HPDE6-E6E7 (cell line): ENCODE data around the gene LCN6.
"Not testable (repeated sequence)": the region's sequence is repeated elsewhere in the genome, so short reads cannot be mapped to it uniquely, and the experiment has no call there.

Experiments
- DNase-seq: peaks from one replicate; pipeline ENCODE4 v3.0.0; 2011; ENCODE audit warnings: missing footprints; ENCODE audit errors: extremely low spot score

LCN6 gene

DNA sequence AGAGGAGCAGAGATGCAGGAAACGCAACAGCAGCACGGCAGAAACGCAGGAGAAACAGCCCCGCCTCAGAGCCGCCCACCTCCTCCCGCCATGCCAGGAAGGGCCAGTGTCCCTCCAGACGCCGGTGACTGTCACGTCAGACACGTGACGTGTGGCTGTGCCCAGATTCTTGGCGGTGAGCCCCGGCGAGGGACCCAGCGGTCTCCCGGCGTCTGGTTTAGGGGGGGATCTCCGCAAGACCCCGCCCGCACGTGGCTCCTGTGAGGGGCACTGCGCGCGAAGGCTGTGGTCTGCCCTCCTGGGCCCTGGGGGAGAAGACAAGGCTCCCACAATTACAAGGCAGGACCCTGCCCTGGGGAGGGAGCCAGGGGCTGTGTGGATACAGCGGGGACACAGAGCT is 12.1 kb upstream of the LCN6 start:
- DNase-seq, result no peak

DNA sequence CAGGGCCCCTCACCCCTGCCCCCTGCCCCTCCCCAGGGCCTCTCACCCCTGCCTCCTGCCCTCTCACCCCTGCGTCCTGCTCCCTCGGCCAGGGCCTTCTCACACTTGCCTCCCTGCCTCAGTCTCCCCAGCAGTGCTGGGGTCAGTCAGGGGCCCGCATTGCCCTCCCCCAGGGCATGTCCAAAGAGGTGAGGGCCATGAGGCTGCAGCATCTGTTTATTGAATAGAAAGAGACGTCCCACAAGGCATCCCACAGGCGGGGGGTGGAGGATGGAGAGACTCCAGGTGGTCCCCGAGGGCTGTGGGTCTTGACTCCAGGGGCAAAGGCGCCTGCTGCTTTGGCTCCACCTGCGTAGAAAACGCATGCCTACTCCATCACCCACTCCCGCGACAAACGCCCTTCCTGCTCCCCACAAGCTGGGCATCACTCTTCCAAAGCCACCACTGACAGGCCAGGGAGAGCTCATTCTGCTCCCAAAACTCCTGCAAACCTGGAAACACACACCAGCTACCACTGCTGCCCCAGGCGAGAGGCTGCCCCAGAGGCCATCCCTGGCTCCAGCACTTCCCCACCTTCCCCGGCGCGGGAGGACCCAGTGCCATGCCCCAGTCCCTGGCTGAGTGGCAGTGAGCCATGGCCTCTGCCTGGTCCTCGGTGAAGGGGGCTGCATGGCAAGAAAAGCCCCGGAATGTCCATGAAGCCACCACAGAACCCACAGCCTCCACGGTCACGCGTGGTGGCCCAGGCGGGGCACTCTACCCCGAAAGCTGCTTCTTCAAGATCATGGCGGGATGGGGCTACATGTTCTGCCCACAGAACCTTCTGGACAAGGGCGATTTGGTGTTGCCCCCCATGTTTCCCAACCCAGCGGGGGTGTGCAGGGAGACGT is 11.4 kb upstream of the LCN6 start:
- DNase-seq, result no peak

DNA sequence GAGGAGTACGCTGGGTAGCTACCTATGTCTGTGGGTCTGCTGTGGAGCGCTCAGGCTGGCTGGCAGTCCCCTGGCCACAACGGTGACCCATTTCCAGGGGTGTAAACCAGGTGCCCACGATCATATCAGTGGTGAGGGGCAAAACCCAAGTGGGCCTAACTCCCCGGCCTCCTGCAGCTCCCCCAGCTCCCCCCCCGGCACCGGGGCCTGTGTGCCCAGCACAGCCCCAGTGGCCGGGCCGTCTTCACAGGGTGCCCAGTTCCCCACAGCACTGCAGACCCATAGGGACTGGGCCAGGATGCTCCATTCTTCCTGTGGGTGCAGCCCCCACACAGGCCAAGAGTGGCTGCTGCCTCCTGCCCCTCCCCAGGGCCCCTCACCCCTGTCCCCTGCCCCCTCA is 10.7 kb upstream of the LCN6 start:
- no peak for DNase-seq

DNA sequence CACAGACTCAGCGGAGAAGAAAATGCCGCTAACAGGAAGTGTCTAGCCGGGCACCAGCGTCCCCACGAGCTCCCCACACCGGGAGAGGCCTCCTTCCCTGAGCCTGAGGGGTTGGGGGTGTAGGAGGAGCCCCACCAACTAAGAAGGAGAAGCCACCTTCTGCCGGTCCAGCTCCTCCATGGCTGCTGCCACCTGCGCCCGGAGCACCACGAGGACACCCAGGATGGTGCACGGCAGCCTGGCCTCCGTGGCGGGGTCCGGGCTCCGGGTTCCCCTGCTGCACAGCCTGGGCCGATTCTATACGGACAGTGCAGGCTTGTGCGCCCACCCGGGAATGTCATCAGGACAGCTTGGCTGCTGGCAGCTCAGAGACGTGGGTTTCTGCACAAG is 9.4 kb upstream of the LCN6 start:
- DNase-seq, result no peak

DNA sequence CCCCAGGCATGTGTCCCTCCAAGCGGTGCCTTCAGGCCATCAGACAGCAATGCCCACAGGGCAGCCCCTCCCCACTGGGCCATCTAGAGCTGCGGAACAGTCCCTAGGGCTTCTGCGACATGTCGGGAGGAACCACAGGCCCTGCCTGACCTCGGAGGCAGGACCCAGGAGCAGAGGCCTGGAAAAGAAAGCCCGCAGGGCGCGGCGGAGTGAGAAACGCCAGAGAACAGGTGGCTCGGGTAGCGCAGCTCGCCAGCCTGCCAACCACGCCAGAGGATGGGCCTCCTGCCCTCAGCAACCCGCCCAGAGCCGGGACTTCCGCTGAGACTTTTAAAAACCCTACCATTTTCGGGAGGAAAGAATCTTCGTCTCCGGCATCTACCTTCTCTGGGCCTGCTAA is 9.0 kb upstream of the LCN6 start:
- no peak for DNase-seq

DNA sequence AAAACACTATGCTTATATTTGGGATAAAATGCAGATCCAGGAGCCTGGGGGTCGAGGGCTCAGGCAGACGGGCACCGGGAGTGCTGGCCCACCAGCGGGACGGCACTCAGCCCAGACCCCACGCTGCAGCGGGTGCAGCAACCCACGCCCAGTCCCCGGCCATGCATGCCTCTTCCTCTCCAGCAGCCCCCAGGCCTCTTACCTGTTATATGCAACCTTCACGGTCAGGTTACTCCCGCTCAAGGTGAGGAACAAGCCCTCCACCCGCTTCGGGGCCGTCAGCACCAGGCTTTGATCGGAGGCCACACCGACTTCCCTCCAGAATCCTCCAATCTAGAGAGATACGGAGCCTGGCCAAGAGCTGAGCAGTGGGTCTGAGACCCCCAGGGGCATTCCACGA is 8.5 kb upstream of the LCN6 start:
- DNase-seq, result no peak

DNA sequence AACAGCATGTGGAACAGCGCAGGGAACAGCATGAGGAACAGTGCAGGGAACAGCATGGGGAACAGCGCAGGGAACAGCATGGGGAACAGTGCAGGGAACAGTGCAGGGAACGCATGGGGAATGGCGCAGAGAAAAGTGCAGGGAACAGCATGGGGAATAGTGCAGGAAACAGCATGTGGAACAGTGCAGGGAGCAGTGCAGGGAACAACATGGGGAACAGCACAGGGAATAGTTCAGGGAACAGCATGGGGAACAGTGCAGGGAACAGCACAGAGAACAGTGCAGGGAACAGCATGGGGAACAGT is 7.8 kb upstream of the LCN6 start:
- no peak for DNase-seq

DNA sequence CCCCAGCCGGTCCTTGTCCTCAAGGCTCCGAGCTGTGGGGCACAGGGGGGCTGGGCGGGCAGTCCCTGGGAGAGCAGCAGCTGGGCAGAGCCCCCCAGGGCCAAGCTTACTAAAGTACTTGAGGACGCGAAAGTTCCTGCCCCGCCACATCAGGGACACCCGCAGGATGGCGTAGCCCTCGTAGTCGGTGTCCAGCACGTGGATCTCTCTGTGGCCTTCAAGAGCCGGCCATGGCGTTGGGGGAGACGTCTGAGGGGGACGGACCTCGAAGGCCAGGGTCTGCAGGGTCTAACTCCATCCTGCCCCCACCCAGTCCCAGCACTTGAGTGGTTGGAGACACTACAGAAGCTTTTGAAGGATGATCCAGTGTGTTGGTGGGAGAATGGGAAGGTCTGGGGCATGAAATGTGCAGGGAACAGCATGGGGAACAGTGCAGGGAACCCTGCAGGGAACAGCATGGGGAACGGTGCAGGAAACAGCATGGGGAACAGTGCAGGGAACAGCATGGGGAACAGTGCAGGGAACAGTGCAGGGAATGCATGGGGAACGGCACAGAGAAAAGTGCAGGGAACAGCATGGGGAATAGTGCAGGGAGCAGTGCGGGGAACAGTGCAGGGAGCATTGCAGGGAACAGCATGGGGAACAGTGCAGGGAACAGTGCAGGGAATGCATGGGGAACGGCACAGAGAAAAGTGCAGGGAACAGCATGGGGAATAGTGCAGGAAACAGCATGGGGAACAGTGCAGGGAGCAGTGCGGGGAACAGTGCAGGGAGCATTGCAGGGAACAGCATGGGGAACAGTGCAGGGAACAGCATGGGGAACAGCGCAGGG is 7.2 kb upstream of the LCN6 start:
- DNase-seq, result not testable (repeated sequence)

DNA sequence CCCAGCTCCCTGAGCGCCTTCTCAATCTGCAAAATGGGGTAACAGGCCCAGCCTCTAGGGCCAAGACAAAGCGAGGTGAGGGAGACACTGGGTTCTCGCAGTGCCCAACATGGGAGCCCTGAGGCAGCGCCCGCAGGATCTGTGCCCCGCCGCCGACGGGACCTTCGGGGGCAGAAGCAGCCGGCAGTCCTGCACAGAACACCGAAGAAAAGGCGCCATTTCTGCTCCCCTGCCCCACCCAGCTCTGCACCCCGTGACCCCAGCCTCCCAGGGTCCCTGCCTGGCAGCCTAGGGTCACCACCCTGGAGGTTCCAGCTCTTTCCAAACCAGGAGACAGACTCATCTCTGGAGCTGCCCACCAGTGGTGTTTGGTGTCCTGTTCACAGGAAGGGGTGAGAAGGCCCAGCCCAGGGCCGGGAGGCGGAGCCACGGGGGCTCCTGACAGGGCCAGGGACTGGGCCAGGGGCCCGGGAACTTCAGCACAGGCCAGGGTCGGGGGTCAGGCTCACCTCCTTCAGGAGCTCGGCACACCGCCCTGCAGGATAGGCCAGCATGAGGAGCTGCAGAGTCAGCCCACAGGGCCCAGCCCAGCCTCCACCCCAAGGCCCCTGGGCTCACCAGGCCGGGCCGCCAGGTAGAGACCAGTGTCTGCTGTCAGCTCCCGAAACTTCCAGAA is 6.4 kb upstream of the LCN6 start:
- no peak for DNase-seq

DNA sequence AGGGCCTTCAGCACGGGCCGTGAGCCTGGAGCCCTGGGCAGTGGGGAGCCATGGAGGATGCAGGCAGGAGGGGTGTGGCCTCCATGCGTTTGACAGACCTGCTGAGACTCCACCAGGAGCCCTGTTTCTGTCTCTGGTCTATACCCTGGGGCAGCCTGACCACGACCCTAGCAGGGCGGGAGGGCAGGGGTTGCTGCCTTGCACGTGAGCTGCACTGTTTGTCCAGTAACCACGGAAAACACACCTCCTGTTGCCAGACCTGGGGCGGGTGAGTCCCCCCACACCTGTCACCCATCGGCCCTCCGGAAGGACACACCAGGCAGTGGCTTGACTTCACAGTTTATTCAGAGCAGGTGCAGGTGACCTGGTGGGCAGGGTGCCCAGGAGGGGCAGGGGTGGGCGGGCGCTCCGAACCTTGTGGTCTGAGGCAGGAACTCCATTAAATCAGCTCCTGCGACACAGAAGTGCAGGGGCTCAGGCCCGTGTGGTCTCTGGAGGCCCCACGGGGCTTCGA is 5.8 kb upstream of the LCN6 start:
- no peak for DNase-seq

DNA sequence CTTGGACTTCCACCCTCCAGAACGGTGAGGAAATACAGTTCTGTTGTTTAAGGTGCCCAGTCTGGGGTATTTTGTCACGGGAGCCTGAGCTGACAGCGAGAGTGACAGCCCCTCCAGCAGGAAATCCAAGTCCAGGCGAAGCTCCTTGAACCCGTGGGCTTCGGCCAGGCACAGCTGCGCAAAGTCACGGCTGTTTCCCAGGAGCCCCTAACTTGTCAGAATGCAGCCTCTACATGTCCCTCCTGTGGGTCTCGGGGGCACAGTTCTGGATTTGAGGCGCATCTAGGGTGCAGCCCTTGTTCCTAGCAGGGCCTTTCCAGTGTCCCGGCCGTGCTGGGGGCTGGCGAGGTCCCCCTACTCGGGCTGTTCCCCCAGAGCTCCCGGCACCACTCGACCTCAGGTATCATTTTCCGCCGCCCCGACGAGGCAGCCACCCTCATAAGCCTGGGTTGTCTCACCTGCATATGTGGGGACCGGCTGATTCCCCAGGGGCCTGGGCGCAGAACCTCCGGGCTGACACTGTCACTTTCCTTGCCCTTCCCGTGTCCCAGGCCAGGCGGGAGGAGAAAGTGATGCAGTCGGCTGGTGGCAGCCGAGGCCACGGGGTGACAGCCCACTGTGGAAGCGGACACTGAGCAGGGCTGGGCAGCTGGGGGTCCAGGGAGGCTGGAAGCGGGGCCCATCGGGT is 5.2 kb upstream of the LCN6 start:
- no peak for DNase-seq

DNA sequence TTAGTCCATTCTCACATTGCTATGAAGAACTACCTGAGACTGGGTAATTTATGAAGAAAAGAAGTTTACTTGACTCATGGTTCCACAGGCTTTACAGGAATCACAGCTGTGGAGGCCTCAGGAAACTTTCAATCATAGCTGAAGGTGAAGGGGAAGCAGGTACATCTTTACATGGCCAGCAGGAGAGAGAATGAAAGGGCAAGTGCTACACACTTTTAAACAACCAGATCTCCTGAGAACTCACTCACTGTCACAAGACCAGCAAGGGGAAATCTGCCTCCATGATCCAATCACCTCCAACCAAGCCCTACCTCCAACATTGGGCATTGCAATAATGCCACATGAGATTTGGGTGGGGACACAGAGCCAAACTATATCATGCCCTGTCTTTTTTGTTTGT is 3.5 kb upstream of the LCN6 start:
- DNase-seq, result no peak

DNA sequence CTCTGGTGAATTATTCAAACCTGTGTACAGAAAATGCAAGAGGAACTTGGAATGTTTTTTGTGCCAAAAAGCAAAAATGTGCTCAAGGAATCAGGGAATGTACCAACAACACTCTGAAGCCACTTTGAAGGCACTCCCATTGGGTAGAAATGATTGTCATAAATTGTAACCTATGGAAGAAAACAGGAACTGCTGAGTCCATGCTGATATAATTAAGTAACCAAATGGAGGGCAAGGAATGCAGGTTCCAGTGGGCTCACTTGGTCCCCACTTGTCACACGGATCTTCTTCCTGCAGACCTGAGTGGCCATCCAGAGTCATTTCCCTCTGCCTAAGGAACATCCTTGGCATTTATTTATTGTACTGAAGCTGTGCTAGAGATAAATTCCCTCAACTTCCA is 2.9 kb upstream of the LCN6 start:
- DNase-seq, result no peak

DNA sequence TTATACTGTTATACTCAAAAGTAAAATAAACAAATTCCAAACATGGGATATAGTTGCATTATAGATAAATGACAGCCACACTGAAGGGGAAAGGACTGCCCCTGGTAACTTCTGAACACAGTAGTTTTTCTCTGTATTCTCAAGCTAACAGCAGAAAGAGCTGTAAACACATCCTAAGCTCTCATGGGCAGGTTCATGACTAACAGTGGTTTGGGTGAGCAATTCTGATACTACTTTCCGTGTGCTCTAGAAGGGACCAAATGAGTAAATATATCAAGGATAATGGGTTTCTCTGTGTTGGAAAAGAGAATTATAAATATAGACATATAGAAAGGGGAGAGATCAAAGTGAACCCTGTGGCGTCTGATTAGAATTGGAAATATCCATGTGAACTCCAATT is 2.2 kb upstream of the LCN6 start:
- DNase-seq, result no peak

DNA sequence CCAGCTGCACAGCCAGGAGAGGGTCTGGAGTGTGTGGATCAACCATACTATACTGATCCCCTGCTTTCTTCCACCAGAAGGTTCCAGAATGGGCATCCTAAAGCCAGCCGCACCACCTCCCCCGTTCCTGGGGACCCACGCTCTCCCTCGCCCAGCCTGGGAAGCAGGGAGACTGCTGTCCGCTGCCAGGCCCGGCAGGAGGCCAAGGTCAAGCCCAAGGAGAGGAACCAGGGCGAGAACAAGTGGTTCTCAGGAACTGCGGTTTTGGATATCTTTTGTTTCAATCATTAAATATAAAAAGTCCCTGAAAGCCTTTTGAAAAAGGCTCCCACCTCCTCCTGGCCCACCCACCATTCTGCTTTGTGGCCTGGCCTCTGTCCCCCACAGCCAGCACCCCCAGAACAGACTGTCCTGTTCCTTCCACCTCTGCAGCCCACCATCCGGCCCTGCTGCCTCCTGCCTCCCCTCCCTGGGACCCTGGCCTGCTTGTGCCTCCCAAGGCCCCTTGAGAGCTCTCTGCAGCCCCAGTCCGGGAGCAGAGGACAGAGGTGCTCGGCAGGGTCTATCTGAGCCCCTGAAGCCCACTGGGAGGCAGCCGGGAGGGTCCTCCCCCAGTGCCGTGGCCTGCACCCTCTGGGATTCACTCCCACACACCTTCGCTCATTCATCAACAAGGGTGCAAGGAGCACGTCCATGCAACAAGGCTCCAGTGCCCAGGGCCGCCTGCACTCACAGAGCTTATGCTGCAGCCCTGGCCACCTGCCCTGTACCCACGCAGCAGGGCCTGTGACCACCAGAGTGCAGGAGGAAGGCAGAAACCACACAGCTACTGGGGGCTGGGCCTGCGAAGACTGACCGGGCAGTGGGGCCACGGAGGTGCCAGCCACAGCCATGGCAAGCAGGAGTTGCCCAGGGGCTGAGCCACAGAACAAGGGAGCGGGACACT is 614 bp upstream of the LCN6 start:
- DNase-seq, result no peak

DNA sequence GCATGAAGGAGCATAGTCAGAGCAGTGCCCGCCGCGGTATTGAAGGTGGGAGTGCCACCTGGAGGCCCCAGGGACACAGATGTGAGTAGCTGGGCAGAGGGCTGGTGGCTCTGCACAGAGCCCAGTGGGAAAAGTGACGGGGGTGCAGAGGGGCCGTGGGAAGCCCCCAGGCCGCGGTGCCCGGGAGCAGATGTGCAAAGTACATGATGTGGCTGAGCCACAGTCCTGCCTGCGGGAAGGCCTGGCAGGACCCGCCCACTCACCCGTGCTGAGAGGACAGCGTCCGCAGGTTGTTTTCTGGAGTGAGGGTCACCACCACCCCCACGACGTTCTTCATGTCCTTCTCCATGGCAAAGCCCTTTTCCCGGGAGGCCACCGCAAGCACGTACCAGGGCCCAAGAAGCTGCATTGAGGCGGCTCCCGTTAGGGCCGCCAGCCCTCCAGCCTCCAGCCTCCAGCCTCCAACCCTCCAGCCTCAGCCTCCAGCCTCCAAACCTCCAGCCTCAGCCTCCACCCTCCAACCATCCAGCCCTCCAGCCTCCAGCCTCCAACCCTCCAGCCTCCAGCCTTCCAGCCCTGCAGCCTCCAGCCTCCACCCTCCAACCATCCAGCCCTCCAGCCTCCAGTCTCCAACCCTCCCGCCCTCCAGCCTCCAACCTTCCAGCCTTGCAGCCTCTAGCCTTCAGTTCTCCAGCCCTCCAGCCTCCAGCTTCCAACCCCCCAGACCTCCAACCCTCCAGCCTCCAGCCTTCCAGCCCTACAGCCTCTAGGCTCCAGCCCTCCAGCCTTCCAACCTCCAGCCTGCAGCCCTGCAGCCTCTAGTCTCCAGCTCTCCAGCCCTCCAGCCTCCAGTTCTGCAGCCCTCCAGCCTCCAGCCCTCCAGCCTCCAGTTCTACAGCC is 914 bp downstream of the LCN6 start:
- DNase-seq, result no peak

DNA sequence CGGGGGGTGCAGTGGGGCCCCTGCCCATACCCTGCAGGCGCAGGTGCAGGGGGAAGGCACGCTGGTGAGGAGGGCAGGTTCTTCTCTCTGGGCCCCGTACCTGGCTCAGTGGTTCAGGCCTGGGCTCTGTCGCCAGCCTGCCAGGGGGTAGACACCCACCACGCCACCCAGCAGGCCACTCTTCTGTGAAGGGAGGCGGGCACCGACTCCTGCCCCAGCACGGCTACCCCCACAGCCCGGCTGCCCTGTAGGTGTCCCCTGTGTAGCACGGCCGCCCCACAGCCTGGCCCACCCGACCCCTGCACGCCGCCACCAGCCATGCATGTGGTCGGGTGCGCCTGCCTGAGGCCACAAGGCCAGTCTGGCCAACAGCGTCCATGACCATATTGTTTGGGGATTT is 1.7 kb downstream of the LCN6 start:
- no peak for DNase-seq

DNA sequence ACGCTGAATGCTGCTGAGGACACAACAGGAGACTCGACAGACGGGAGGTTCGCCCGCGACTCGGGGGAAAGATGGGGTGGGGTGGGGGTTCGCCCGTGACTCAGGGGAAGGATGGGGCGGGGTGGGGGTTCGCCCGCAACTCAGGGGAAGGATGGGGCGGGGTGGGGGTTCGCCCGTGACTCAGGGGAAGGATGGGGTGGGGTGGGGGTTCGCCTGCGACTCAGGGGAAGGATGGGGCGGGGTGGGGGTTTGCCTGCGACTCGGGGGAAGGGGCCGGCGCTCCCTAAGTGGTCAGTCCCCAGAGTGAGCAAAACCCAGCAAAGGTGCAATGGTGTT is 2.2 kb downstream of the LCN6 start:
- DNase-seq, result no peak

DNA sequence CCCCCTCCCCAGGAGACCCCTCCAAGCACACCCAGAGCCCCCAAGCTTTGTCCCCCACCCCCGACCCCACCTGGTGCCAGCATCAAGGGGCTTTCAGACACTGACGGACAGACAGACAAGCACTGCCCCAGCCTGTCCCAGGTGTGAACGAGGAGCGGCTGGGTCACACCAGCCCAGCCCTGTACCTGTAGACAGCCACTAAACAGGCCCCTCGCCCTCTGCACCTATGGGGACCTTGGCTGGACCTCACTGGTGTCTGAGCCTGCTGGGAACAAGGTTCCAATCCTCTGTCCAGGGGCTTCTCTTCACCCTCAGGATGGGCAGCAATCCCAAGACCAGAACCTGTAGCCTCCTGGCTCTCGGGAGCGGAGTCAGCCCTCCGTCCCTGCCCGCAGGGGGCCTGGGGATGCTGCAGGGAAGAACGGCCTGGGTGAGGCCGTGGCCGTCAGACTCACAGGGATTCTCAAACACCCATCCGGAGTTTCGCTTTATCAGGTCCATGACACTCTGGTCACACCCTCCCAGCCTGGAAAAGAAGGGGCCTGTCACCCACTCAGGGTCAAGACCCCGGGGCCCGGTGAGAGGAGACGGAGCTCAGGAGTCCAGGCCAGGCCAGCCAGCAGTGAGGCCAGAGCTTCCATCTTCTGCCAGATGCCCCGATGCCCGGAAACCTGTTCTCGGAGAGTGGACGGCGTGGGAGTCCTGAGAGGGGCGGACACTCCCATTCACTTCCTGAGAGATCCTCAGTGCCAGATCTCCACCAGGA is 2.8 kb downstream of the LCN6 start:
- DNase-seq, result no peak
